Panc1 (cell line): ENCODE results near the gene PDLIM4. TPM values are rescaled to one million over a fixed set of nuclear protein-coding genes. Genes with fewer than 3 reads are reported as not detected.

Source experiments
- ATAC-seq: fragments of 200-7000 bp; cut with Tn5 transposase; 2 replicates; pipeline ENCODE4 v1.9.1; 2020; ENCODE audit warnings: mild to moderate bottlenecking, moderate library complexity
- BruUV-seq: library from RNA; stranded (reverse); fragments of 400-500 nt; replicated peaks from 2 replicates; lab custom pipeline; 2021; lab: Mats Ljungman, UMichigan
- CTCF ChIA-PET: fragments of 300-600 bp; sonication (Branson Sonifier 250); formaldehyde crosslinking; loops from one replicate; lab custom pipeline; 2022; ENCODE audit warnings: antibody characterized with exemption; lab: Charles Lee
- POLR2A ChIA-PET: fragments of 300-600 bp; sonication (Branson Sonifier 250); formaldehyde crosslinking; loops from one replicate; lab custom pipeline; 2022; ENCODE audit warnings: antibody characterized with exemption; lab: Charles Lee
- DNase-seq: peaks from one replicate; pipeline ENCODE4 v3.0.0-alpha.2; 2010; ENCODE audit warnings: low read depth, low spot score
- H3K27ac ChIP-seq: 2 replicates; pipeline ENCODE4 v1.5.1; 2011; ENCODE audit warnings: mild to moderate bottlenecking, low read length, inconsistent platforms
- H3K27me3 ChIP-seq: fragments of 200-500 bp; sonication (Bioruptor generic); 2 replicates; pipeline ENCODE4 v1.6.0; 2014; ENCODE audit warnings: low read length, inconsistent platforms; ENCODE audit not compliant: control insufficient read depth, insufficient read depth
- H3K36me3 ChIP-seq: fragments of 200-500 bp; sonication (Bioruptor generic); 2 replicates; pipeline ENCODE4 v1.5.1; 2014; ENCODE audit warnings: inconsistent platforms, mild to moderate bottlenecking, low read length, moderate library complexity; ENCODE audit not compliant: control insufficient read depth, insufficient read depth
- H3K4me1 ChIP-seq: 2 replicates; pipeline ENCODE4 v1.5.1; 2011; ENCODE audit warnings: inconsistent platforms, mild to moderate bottlenecking, low read length, moderate library complexity; ENCODE audit not compliant: control insufficient read depth, insufficient read depth
- H3K4me3 ChIP-seq, 2 experiments: 2 replicates each; pipeline ENCODE4 v1.5.1; 2011 to 2012; ENCODE audit warnings: low read depth in 2 of 2, low read length in 2 of 2, mild to moderate bottlenecking in 2 of 2, inconsistent platforms in 1 of 2, moderate library complexity in 1 of 2
- H3K9me3 ChIP-seq: fragments of 200-500 bp; sonication (Bioruptor generic); 2 replicates; pipeline ENCODE4 v1.5.1; 2014; ENCODE audit warnings: low read depth, mild to moderate bottlenecking, inconsistent platforms, low read length, moderate library complexity; ENCODE audit not compliant: control insufficient read depth, insufficient read depth
- POLR2AphosphoS5 ChIP-seq: IDR thresholded peaks from 2 replicates; pipeline ENCODE4 v1.6.1; 2012; ENCODE audit warnings: mild to moderate bottlenecking, low read depth, low read length, moderate library complexity
- SIN3A ChIP-seq: IDR thresholded peaks from 2 replicates; pipeline ENCODE4 v1.6.1; 2012; ENCODE audit warnings: low read depth, mild to moderate bottlenecking, low read length, moderate library complexity, borderline replicate concordance; ENCODE audit not compliant: insufficient read depth
- TCF7L2 ChIP-seq: IDR thresholded peaks from 2 replicates; pipeline ENCODE4 v1.6.1; 2011; ENCODE audit warnings: mild to moderate bottlenecking, low read depth, low read length, inconsistent platforms
- in situ Hi-C: cut with HindIII; loops from 2 replicates; pipeline ENCODE4 v1.10.0; 2016; ENCODE audit warnings: low sequenced_read_pairs, low pct_unique_long_range_greater_than_20kb
- intact Hi-C: fragments of 100-400 bp; cut with micrococcal nuclease; formaldehyde crosslinking; loops from one replicate; pipeline ENCODE4 v1.10.0; 2022; ENCODE audit not compliant: unreplicated experiment
- total RNA-seq: library from RNA; stranded (reverse); gene quantifications from one replicate; pipeline ENCODE4 v1.2.1, GENCODE V29; 2021; ENCODE audit not compliant: unreplicated experiment
- TF ChIP-seq, protein P1 (sequence below), 2 experiments: IDR thresholded peaks; 2 replicates each; pipeline ENCODE4 v1.6.1; 2011 to 2012; ENCODE audit warnings: low read depth in 2 of 2, control low read depth in 1 of 2, low read length in 1 of 2, mild to moderate bottlenecking in 1 of 2, moderate library complexity in 1 of 2; ENCODE audit not compliant: insufficient read depth in 1 of 2
- TF ChIP-seq, protein P2 (sequence below): fragments of 450-650 bp; IDR thresholded peaks from 2 replicates; pipeline ENCODE4 v1.5.1; 2017; ENCODE audit warnings: mild to moderate bottlenecking

Gene PDLIM4
- total RNA-seq, 1 experiment from 2014 or later: 9.9 TPM

DNA sequence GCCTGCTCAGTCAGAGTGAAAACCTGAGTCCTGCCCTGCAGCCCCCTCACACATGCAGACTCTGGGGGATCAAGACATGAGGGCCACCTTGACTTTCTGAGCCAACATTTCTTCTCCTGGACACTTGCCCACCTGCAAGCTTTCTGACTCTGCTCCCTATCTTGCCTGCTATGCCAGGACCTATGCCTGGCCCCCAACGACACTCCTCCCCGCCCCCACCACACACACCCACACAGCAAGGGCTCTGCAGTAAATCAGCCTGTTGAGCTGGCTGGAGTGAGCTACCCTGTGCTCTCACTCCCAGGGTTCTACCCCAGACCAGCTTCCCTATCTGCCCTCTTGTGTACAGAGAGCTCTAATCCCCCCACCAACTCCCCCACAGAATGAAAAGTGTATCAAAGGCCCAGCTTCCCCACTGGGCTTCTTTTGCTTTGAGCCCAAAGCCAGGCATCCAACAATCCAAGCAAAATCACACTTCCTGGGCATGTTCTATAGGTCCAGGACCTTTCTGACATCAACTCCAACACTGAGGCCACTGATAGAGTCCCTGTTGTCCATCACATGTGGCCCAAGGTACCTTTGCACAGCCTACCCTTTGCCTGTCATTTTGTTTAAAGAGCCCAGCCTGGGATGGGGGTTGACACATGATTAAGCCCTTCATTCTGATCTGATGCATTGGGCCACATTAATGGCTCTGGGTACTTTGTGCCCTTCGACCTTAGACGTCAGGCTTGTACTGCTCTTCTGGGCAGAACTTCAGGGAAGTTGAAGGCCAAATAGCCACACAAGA, 7.2 kb downstream of the PDLIM4 start:
- no peak overlapping the region for H3K4me3 ChIP-seq
- ChIA-PET POLR2A (no interaction called here), CTCF (interaction anchor here (0.6 to 0.7 kb wide), 2 partner anchors 8 to 122 kb away, joined by 6 to 7 read pairs; no protein-coding TSS in a partner anchor)
- peaks cover 2% of the 10 kb centered on the region; the same call in 1 of the 2 replicates for H3K4me1 ChIP-seq
- in situ Hi-C loops (no loop called here), intact Hi-C loops (no loop called here)
- no peak overlapping the region for H3K27ac ChIP-seq
- ATAC-seq (no peak), DNase-seq (no peak)
- H3K36me3 ChIP-seq: no peaks in the 10 kb centered on the region
- BruUV-seq: no TSS peak
- no peaks in the 10 kb centered on the region for H3K9me3 ChIP-seq
- no peaks in the 10 kb centered on the region for H3K27me3 ChIP-seq
- TF ChIP-seq TCF7L2 (no peak), SIN3A (no peak), POLR2AphosphoS5 (no peak)
- TF ChIP-seq, protein P1, sequence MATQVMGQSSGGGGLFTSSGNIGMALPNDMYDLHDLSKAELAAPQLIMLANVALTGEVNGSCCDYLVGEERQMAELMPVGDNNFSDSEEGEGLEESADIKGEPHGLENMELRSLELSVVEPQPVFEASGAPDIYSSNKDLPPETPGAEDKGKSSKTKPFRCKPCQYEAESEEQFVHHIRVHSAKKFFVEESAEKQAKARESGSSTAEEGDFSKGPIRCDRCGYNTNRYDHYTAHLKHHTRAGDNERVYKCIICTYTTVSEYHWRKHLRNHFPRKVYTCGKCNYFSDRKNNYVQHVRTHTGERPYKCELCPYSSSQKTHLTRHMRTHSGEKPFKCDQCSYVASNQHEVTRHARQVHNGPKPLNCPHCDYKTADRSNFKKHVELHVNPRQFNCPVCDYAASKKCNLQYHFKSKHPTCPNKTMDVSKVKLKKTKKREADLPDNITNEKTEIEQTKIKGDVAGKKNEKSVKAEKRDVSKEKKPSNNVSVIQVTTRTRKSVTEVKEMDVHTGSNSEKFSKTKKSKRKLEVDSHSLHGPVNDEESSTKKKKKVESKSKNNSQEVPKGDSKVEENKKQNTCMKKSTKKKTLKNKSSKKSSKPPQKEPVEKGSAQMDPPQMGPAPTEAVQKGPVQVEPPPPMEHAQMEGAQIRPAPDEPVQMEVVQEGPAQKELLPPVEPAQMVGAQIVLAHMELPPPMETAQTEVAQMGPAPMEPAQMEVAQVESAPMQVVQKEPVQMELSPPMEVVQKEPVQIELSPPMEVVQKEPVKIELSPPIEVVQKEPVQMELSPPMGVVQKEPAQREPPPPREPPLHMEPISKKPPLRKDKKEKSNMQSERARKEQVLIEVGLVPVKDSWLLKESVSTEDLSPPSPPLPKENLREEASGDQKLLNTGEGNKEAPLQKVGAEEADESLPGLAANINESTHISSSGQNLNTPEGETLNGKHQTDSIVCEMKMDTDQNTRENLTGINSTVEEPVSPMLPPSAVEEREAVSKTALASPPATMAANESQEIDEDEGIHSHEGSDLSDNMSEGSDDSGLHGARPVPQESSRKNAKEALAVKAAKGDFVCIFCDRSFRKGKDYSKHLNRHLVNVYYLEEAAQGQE (IDR thresholded peaks at IDR 0.05; ENCODE audit: insufficient read depth in 1 of 2, low read depth in 2 of 2, low read length in 1 of 2): no peak
- TF ChIP-seq, protein P2, sequence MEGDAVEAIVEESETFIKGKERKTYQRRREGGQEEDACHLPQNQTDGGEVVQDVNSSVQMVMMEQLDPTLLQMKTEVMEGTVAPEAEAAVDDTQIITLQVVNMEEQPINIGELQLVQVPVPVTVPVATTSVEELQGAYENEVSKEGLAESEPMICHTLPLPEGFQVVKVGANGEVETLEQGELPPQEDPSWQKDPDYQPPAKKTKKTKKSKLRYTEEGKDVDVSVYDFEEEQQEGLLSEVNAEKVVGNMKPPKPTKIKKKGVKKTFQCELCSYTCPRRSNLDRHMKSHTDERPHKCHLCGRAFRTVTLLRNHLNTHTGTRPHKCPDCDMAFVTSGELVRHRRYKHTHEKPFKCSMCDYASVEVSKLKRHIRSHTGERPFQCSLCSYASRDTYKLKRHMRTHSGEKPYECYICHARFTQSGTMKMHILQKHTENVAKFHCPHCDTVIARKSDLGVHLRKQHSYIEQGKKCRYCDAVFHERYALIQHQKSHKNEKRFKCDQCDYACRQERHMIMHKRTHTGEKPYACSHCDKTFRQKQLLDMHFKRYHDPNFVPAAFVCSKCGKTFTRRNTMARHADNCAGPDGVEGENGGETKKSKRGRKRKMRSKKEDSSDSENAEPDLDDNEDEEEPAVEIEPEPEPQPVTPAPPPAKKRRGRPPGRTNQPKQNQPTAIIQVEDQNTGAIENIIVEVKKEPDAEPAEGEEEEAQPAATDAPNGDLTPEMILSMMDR: no peak

DNA sequence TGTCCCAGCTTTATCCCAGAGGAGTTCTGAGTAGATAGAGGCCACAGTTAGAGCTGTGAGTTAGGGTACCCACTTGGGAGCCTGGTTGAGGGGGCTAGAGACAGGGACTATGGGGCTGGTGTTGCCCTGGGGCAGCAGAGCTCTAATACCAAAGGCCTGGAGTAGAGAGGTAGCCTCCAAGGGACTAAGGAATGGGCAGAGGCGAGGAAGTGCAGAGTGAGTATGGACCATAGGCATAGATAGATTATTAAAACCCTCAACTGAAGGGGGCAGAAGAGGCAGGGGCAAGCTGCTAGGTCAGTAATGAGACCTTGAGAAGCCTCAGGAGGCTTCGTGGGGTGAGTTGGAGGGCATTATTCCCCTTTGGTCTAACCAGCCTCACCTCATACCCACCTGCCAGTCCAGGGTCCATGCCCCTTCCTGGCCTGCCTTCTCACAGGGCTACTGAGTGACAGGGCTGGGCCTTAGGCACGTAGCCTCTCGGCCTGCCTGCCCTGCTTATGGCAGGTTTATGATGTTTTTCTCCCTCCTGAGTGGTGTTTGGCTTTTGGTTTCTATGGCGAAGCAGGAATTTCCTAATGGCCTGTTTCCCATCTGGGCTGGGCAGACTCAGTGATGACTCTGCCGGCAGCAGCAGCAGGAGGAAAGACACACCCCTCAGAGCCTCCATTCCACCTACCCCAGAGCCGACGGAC, 8.0 kb downstream of the PDLIM4 start:
- no peak for ATAC-seq
- POLR2A ChIA-PET: no interaction called here
- intact Hi-C loops: no loop called here
- CTCF ChIA-PET: no interaction called here
- in situ Hi-C loops: no loop called here
- Histone ChIP-seq H3K36me3 (no peaks in the 10 kb centered on the region), H3K27me3 (no peaks in the 10 kb centered on the region), H3K27ac (no peak overlapping the region), H3K4me1 (peaks cover 2% of the 10 kb centered on the region; the same call in 1 of the 2 replicates), H3K9me3 (no peaks in the 10 kb centered on the region), H3K4me3 (no peak overlapping the region)
- no TSS peak for BruUV-seq
- TF ChIP-seq, protein P1 (IDR thresholded peaks at IDR 0.05; ENCODE audit: insufficient read depth in 1 of 2, low read depth in 2 of 2, low read length in 1 of 2): no peak
- TF ChIP-seq, protein P2: no peak
- TF ChIP-seq TCF7L2: no peak
- TF ChIP-seq POLR2AphosphoS5: no peak
- no peak for TF ChIP-seq SIN3A
- DNase-seq: no peak
